OCI-LY7 (cell line): ENCODE data around the gene RAE1. TPM values are rescaled to one million over a fixed set of nuclear protein-coding genes. Genes with fewer than 3 reads are reported as not detected.

Source experiments
- BruUV-seq: library from RNA; stranded (reverse); fragments of 400-500 nt; replicated peaks from 2 replicates; lab custom pipeline; 2021; lab: Mats Ljungman, UMichigan
- CTCF ChIA-PET: fragments of 300-600 bp; sonication (Branson Sonifier 250); formaldehyde crosslinking; loops from one replicate; lab custom pipeline; 2022; ENCODE audit warnings: antibody characterized with exemption; ENCODE audit not compliant: unreplicated experiment; lab: Charles Lee
- POLR2A ChIA-PET: fragments of 300-600 bp; sonication (Branson Sonifier 250); formaldehyde crosslinking; loops from one replicate; lab custom pipeline; 2022; ENCODE audit warnings: antibody characterized with exemption; lab: Charles Lee
- DNase-seq: peaks from one replicate; pipeline ENCODE4 v3.0.0-alpha.2; 2015; ENCODE audit warnings: low spot score
- H2AFZ ChIP-seq: fragments of 200-600 bp; sonication (generic), shearing (Covaris generic); 2 replicates; pipeline ENCODE4 v1.6.1; 2014; ENCODE audit warnings: mild to moderate bottlenecking, antibody characterized with exemption, low read length, moderate library complexity
- H3K27ac ChIP-seq: fragments of 200-600 bp; sonication (generic); 2 replicates; pipeline ENCODE4 v1.5.1; 2014; ENCODE audit warnings: mixed run types, low read depth, mild to moderate bottlenecking, moderate library complexity, low read length, inconsistent platforms; ENCODE audit not compliant: poor library complexity, severe bottlenecking
- H3K36me3 ChIP-seq: fragments of 200-600 bp; sonication (generic); 2 replicates; pipeline ENCODE4 v1.6.1; 2014; ENCODE audit warnings: mild to moderate bottlenecking, antibody characterized with exemption, low read length, moderate library complexity, mixed read lengths; ENCODE audit not compliant: insufficient read depth
- H3K4me1 ChIP-seq: fragments of 200-600 bp; sonication (generic); 2 replicates; pipeline ENCODE4 v1.5.1; 2014; ENCODE audit warnings: mild to moderate bottlenecking, low read length; ENCODE audit not compliant: insufficient read depth, poor library complexity, severe bottlenecking
- H3K4me2 ChIP-seq: fragments of 200-600 bp; sonication (generic); 2 replicates; pipeline ENCODE4 v1.6.1; 2014; ENCODE audit warnings: mild to moderate bottlenecking, low read length
- H3K4me3 ChIP-seq: fragments of 200-600 bp; sonication (generic); 2 replicates; pipeline ENCODE4 v1.5.1; 2014; ENCODE audit warnings: mild to moderate bottlenecking, low read depth, low read length; ENCODE audit not compliant: poor library complexity, severe bottlenecking
- H3K79me2 ChIP-seq: fragments of 200-600 bp; sonication (generic); 2 replicates; pipeline ENCODE4 v1.6.1; 2016; ENCODE audit warnings: low read depth, mild to moderate bottlenecking, low read length, moderate library complexity, mixed read lengths; ENCODE audit not compliant: insufficient read depth
- H3K9me2 ChIP-seq: fragments of 200-600 bp; sonication (generic); 2 replicates; pipeline ENCODE4 v1.6.1; 2016; ENCODE audit warnings: mild to moderate bottlenecking, low read length, mixed read lengths; ENCODE audit not compliant: insufficient read depth
- H3K9me3 ChIP-seq: fragments of 200-600 bp; sonication (generic); 2 replicates; pipeline ENCODE4 v1.6.1; 2014; ENCODE audit warnings: mild to moderate bottlenecking, mixed run types, low read length, mixed read lengths
- H4K20me1 ChIP-seq: fragments of 200-600 bp; sonication (generic); 2 replicates; pipeline ENCODE4 v1.6.1; 2014; ENCODE audit warnings: mild to moderate bottlenecking, antibody characterized with exemption, low read length, moderate library complexity, mixed read lengths; ENCODE audit not compliant: insufficient read depth
- EZH2phosphoT487 ChIP-seq: fragments of 200-600 bp; sonication (generic); IDR thresholded peaks from 2 replicates; pipeline ENCODE4 v1.6.1; 2018; ENCODE audit warnings: low read depth, borderline replicate concordance, mild to moderate bottlenecking, mixed run types, antibody characterized with exemption, low read length, moderate library complexity, mixed read lengths
- intact Hi-C: fragments of 100-400 bp; cut with micrococcal nuclease; formaldehyde crosslinking; loops from one replicate; pipeline ENCODE4 v1.10.0; 2022; ENCODE audit not compliant: unreplicated experiment
- total RNA-seq, 2 experiments: library from RNA; depleted of rRNA in 1 of 2; stranded (reverse); fragments of >200 nt in 1 of 2; shearing (Covaris generic) in 1 of 2; gene quantifications; 2 replicates each; pipeline ENCODE4 v1.2.3, GENCODE V29; 2014 to 2022
- TF ChIP-seq, protein P1 (sequence below): fragments of 200-600 bp; sonication (generic); conservative IDR thresholded peaks from 2 replicates; pipeline ENCODE4 v1.5.1; 2014; ENCODE audit warnings: mild to moderate bottlenecking, antibody characterized with exemption, low read length, moderate library complexity, mixed read lengths

The RAE1 gene
- total RNA-seq, 2 experiments from 2014 or later, result 55.0 to 57.4 TPM

DNA sequence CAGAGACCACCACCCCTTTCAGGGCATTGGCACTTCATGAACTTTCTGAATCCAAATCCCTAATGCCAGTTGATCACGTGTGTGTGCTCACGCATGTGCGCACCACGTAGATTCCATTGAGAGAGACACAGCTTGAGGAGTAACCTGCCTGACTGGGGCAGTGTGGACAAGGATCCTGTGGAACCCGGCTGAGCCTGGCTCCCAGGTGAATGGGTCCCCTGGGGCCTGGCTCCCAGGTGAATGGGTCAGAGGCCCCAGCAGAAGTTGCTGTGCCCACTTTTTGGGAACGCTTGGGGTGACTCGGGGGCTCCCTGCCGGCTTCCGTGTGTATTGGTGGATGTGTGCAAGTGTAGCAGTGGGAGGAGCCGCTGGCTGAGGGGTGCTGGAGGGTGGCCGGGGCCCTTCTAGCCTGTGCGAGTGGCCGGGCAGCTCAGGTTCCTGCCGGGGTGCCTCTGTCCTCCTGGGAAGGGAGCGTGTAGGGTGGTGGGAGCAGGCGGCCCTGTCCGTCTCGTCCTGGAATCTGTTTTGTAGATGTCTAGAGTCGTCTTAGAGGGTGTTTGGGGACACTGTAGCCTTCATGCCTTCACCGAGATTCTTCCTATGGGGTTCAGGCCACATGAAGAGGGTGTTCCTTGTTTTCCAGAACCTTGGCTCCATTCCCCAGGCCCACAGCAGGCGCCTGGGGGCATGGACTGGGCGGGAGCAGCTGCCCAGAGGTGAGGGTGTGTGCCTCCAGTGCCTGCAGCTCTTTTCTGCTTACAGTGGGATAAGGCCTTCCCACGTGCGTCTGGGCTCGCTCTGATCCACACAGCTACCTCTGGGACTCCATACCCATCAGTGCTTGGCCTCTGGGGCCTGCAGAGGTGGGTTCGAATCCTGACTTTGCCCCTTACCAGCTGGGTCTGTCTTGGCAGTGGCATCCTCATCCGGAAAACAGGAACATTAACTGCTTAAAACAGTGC is 43.3 kb downstream of the RAE1 start:
- no peak for TF ChIP-seq EZH2phosphoT487
- TF ChIP-seq, protein P1, sequence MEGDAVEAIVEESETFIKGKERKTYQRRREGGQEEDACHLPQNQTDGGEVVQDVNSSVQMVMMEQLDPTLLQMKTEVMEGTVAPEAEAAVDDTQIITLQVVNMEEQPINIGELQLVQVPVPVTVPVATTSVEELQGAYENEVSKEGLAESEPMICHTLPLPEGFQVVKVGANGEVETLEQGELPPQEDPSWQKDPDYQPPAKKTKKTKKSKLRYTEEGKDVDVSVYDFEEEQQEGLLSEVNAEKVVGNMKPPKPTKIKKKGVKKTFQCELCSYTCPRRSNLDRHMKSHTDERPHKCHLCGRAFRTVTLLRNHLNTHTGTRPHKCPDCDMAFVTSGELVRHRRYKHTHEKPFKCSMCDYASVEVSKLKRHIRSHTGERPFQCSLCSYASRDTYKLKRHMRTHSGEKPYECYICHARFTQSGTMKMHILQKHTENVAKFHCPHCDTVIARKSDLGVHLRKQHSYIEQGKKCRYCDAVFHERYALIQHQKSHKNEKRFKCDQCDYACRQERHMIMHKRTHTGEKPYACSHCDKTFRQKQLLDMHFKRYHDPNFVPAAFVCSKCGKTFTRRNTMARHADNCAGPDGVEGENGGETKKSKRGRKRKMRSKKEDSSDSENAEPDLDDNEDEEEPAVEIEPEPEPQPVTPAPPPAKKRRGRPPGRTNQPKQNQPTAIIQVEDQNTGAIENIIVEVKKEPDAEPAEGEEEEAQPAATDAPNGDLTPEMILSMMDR, result no peak; the same call in 1 of the 2 replicates
- peak overlapping the region; percentile 99 for H3K4me3 ChIP-seq
- peaks cover 70% of the 10 kb centered on the region for H3K36me3 ChIP-seq
- H3K4me1 ChIP-seq, result peaks cover 82% of the 10 kb centered on the region
- H3K9me2 ChIP-seq, result no peaks in the 10 kb centered on the region
- ChIA-PET CTCF (no interaction called here), POLR2A (no interaction called here)
- H3K27ac ChIP-seq, result peak overlapping the region; percentile 97
- H2AFZ ChIP-seq, result no peak overlapping the region
- no peak for DNase-seq
- H3K4me2 ChIP-seq, result peak overlapping the region; percentile 91
- peaks cover 71% of the 10 kb centered on the region for H3K79me2 ChIP-seq
- peaks cover 22% of the 10 kb centered on the region for H4K20me1 ChIP-seq
- BruUV-seq, result no TSS peak
- intact Hi-C loops, result loop anchor here (5.0 to 10.0 kb wide), 2 partner anchors 288 to 1770 kb away; partner anchors contain the start of gene ZNF831
- H3K9me3 ChIP-seq, result no peaks in the 10 kb centered on the region

DNA sequence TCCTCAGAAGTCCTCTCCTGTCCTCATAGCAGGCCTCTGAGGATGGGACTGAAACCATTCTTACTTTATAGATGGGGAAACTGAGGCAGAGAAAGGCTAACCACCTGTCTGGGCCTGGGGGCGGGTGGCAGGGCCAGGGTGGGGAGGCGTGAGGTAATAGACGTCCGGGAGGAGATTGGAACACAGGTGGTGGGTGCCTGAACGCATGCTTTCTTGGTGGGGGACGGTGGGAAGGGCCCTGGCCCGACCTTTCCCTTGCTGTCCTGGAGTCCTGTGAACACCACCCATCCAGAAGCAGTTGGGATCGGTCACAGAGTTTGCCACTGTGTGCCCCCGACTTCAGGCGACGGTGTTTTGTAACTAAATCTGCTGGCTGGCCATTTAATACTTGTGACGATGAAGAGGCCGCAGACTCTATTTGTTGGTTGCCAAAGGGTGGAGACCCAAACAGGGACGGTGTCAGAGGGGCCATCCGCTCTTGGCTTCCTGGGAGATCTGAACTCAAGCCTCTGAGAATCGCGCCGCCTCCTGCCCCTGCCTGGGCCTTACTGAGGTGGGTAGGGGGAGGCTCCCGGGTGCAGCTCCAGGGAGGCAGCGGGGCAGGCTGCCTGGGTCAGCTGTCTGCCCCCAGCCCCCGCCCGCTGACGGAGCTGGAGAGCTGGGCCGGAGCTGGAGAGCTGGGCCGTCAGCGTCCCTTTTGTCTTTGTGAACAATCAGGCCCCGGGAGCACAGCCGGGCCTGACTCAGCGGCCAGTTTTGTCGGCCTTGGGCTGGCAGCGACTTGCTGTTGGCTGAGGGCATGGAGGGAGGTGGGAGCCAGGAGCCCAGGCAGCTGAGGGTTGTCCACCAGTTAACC is 44.3 kb downstream of the RAE1 start:
- ChIA-PET POLR2A (interaction anchor here (1.1 kb wide), 1 partner anchor 86 kb away, joined by 4 read pairs; no protein-coding TSS in a partner anchor), CTCF (interaction anchor here (0.6 kb wide), 1 partner anchor 40 kb away, joined by 3 read pairs; no protein-coding TSS in a partner anchor)
- Histone ChIP-seq H3K27ac (peak overlapping the region; percentile 97), H4K20me1 (peaks cover 22% of the 10 kb centered on the region), H2AFZ (no peak overlapping the region), H3K4me2 (peak overlapping the region; percentile 91), H3K4me1 (peaks cover 82% of the 10 kb centered on the region), H3K4me3 (peak overlapping the region; percentile 99), H3K79me2 (peaks cover 80% of the 10 kb centered on the region), H3K9me2 (no peaks in the 10 kb centered on the region), H3K9me3 (no peaks in the 10 kb centered on the region), H3K36me3 (peaks cover 79% of the 10 kb centered on the region)
- intact Hi-C loops, result loop anchor here (10.0 kb wide), 1 partner anchor 1769 kb away; the partner anchor contains the start of gene ZNF831
- TF ChIP-seq EZH2phosphoT487, result no peak
- TF ChIP-seq, protein P1, result no peak
- no peak for DNase-seq
- no TSS peak for BruUV-seq
